ENCODE results near the gene MAP3K3.
A peak's percentile ranks its signal among the peaks of the same experiment; 100 is the strongest.

MAP3K3 gene

GRCh38 chr17:63694950-63695773 lies 72.9 kb downstream of the MAP3K3 start:
- DNase-seq, result peak; percentile 48

- DNase-seq, result peak; percentile 37
Observed at GRCh38 chr17:63695889-63696288, 73.7 kb downstream of the MAP3K3 start.

GRCh38 chr17:63696381-63696961 lies 74.3 kb downstream of the MAP3K3 start:
- DNase-seq, result peak; percentile 68

GRCh38 chr17:63697341-63698286 lies 75.4 kb downstream of the MAP3K3 start:
- DNase-seq, result peak; percentile 90

- peak; percentile 36 for DNase-seq
Observed at GRCh38 chr17:63698381-63698885, 76.2 kb downstream of the MAP3K3 start.

- peak; percentile 94 for DNase-seq
Observed at GRCh38 chr17:63698886-63699637, 76.8 kb downstream of the MAP3K3 start.

- DNase-seq, result peak; percentile 91
Observed at GRCh38 chr17:63699638-63700527, 77.7 kb downstream of the MAP3K3 start, which contains the start of gene LIMD2. TSS of gene LIMD2 (minus strand) at chr17:63700125. CDS start at chr17:63699298, 827 bp downstream.

- DNase-seq, result peak; percentile 61
Observed at GRCh38 chr17:63700528-63701455, 78.6 kb downstream of the MAP3K3 start.

- no peak for DNase-seq
Observed at GRCh38 chr17:63701456-63701820, 79.2 kb downstream of the MAP3K3 start.

GRCh38 chr17:63701868-63702720 lies 79.9 kb downstream of the MAP3K3 start:
- DNase-seq, result peak; percentile 86

GRCh38 chr17:63702721-63703015 lies 80.5 kb downstream of the MAP3K3 start:
- DNase-seq, result no peak

GRCh38 chr17:63703029-63703428 lies 80.8 kb downstream of the MAP3K3 start:
- no peak for DNase-seq

- DNase-seq, result no peak
Observed at GRCh38 chr17:63703556-63704258, 81.5 kb downstream of the MAP3K3 start.

- DNase-seq, result no peak
Observed at GRCh38 chr17:63704259-63704576, 82.0 kb downstream of the MAP3K3 start.

GRCh38 chr17:63704836-63705235 lies 82.6 kb downstream of the MAP3K3 start:
- no peak for DNase-seq

GRCh38 chr17:63705657-63706056 lies 83.4 kb downstream of the MAP3K3 start:
- no peak for DNase-seq

GRCh38 chr17:63706336-63707082 lies 84.3 kb downstream of the MAP3K3 start:
- DNase-seq, result peak; percentile 42

GRCh38 chr17:63707151-63707550 lies 84.9 kb downstream of the MAP3K3 start:
- peak; percentile 51 for DNase-seq
